Thyroid gland (tissue), 4 donors: ENCODE results near the gene BAG2. TPM values are rescaled to one million over a fixed set of nuclear protein-coding genes. Genes with fewer than 3 reads are reported as not detected.

Source experiments
- DNase-seq, 2 donors: peaks; one replicate each; pipeline ENCODE4 v3.0.0-alpha.2; 2019
- H3K27ac ChIP-seq, 3 donors: fragments of 200-600 bp; sonication (generic); 1 replicate in 2 of 3; 2 replicates in 1 of 3; pipeline ENCODE4 v1.5.1; 2016 to 2019; ENCODE audit warnings: mild to moderate bottlenecking in 1 of 3, moderate library complexity in 1 of 3
- H3K27me3 ChIP-seq: fragments of 200-600 bp; sonication (generic); one replicate; pipeline ENCODE4 v1.5.1; 2019
- H3K36me3 ChIP-seq, 2 donors: fragments of 200-600 bp; sonication (generic); one replicate each; pipeline ENCODE4 v1.5.1; 2016 to 2019
- H3K4me1 ChIP-seq, 2 donors: fragments of 200-600 bp; sonication (generic); one replicate each; pipeline ENCODE4 v1.5.1; 2017 to 2019
- H3K4me3 ChIP-seq, 3 donors: fragments of 200-600 bp; sonication (generic); replicated peaks in 1 of 3; 1 replicate in 2 of 3; 2 replicates in 1 of 3; pipeline ENCODE4 v1.5.1; 2016; ENCODE audit warnings: mild to moderate bottlenecking in 1 of 3
- H3K9me3 ChIP-seq: fragments of 200-600 bp; sonication (generic); one replicate; pipeline ENCODE4 v1.5.1; 2017
- POLR2A ChIP-seq, 2 donors: fragments of 450-650 bp; IDR thresholded peaks; one replicate each; pipeline ENCODE4 v1.6.1; 2017; ENCODE audit warnings: antibody characterized with exemption in 2 of 2, mild to moderate bottlenecking in 2 of 2, moderate library complexity in 1 of 2
- WGBS, 2 donors: methylation state at CpG; one replicate each; pipeline ENCODE4 v1.1.5; 2017; 5-methylcytosine and 5-hydroxymethylcytosine counted together
- intact Hi-C: fragments of 100-400 bp; cut with DNase I; formaldehyde crosslinking; loops from one replicate; pipeline ENCODE4 v1.15.1; 2023
- total RNA-seq, 4 donors: library from RNA; depleted of rRNA; stranded (reverse); fragments of >200 nt; gene quantifications; one replicate each; pipeline ENCODE4 v1.2.3, GENCODE V29; 2016
- TF ChIP-seq, protein P1 (sequence below), 6 experiments: fragments of 200-600 bp in 3 of 6; fragments of 450-650 bp in 3 of 6; sonication (generic) in 3 of 6; IDR thresholded peaks; one replicate each; pipeline ENCODE4 v1.5.1; 2016 to 2019; ENCODE audit warnings: antibody characterized with exemption in 6 of 6, mild to moderate bottlenecking in 2 of 6, inconsistent platforms in 1 of 6, moderate library complexity in 1 of 6

Gene BAG2
- total RNA-seq, 4 donors from 2014 or later, result 9.5 to 11.5 (median 10.9) TPM

- no peak overlapping the region for H3K4me3 ChIP-seq
- H3K36me3 ChIP-seq, result no peaks in the 10 kb centered on the region
- peaks cover 4 to 11% of the 10 kb centered on the region in 2 donors for H3K4me1 ChIP-seq
- no peak for TF ChIP-seq POLR2A (IDR thresholded peaks at IDR 0.05)
- TF ChIP-seq, protein P1, sequence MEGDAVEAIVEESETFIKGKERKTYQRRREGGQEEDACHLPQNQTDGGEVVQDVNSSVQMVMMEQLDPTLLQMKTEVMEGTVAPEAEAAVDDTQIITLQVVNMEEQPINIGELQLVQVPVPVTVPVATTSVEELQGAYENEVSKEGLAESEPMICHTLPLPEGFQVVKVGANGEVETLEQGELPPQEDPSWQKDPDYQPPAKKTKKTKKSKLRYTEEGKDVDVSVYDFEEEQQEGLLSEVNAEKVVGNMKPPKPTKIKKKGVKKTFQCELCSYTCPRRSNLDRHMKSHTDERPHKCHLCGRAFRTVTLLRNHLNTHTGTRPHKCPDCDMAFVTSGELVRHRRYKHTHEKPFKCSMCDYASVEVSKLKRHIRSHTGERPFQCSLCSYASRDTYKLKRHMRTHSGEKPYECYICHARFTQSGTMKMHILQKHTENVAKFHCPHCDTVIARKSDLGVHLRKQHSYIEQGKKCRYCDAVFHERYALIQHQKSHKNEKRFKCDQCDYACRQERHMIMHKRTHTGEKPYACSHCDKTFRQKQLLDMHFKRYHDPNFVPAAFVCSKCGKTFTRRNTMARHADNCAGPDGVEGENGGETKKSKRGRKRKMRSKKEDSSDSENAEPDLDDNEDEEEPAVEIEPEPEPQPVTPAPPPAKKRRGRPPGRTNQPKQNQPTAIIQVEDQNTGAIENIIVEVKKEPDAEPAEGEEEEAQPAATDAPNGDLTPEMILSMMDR (IDR thresholded peaks at IDR 0.05), result no peak
- H3K9me3 ChIP-seq, result no peaks in the 10 kb centered on the region
- intact Hi-C loops, result no loop called here
- no peak overlapping the region for H3K27ac ChIP-seq
- no peaks in the 10 kb centered on the region for H3K27me3 ChIP-seq
- 97 to 98% methylated on average over 11 of the region's 11 CpGs for WGBS, 2 donors
- DNase-seq, result no peak
Measured at GRCh38 chr6:57217270-57217669, 45.1 kb downstream of the BAG2 start.

GRCh38 chr6:57220083-57220703 lies 48.1 kb downstream of the BAG2 start:
- 95 to 97% methylated on average over 2 of the region's 2 CpGs for WGBS, 2 donors
- Histone ChIP-seq H3K4me1 (peaks cover 7 to 12% of the 10 kb centered on the region in 2 donors), H3K9me3 (no peaks in the 10 kb centered on the region), H3K36me3 (no peaks in the 10 kb centered on the region), H3K4me3 (no peak overlapping the region), H3K27me3 (no peaks in the 10 kb centered on the region), H3K27ac (no peak overlapping the region)
- intact Hi-C loops, result loop anchor here (5.0 to 10.0 kb wide), 2 partner anchors 48 to 95 kb away; partner anchors contain the start of genes BAG2 and PRIM2
- no peak for TF ChIP-seq POLR2A (IDR thresholded peaks at IDR 0.05)
- TF ChIP-seq, protein P1 (IDR thresholded peaks at IDR 0.05), result no peak
- no peak for DNase-seq

GRCh38 chr6:57221191-57221935 lies 49.2 kb downstream of the BAG2 start:
- Histone ChIP-seq H3K27ac (peak overlapping the region; percentile 61 to 97 (median 94)), H3K36me3 (no peaks in the 10 kb centered on the region), H3K4me3 (peak overlapping the region; percentile 29 to 89 (median 87)), H3K9me3 (no peaks in the 10 kb centered on the region), H3K4me1 (peaks cover 7 to 10% of the 10 kb centered on the region in 2 donors), H3K27me3 (no peaks in the 10 kb centered on the region)
- TF ChIP-seq POLR2A (IDR thresholded peaks at IDR 0.05), result peak in 1 of 2 donors; percentile 56
- TF ChIP-seq, protein P1 (IDR thresholded peaks at IDR 0.05), result peak; percentile 21 to 65 (median 46)
- DNase-seq, result peak; percentile 63 to 66
- intact Hi-C loops, result loop anchor here (5.0 to 10.0 kb wide), 2 partner anchors 49 to 93 kb away; partner anchors contain the start of genes BAG2 and PRIM2
- WGBS, 2 donors, result 0 to 1% methylated on average over 9 to 20 of the region's 38 CpGs

GRCh38 chr6:57221936-57222742 lies 50.0 kb downstream of the BAG2 start, which contains the start of gene RAB23:
Gene RAB23 (minus strand): TSS chr6:57222307. CDS start chr6:57210380, 11,927 bp downstream.
- intact Hi-C loops, result loop anchor here (5.0 to 10.0 kb wide), 2 partner anchors 50 to 93 kb away; partner anchors contain the start of genes BAG2 and PRIM2
- DNase-seq, result peak; percentile 80 to 82
- Histone ChIP-seq H3K9me3 (no peaks in the 10 kb centered on the region), H3K27ac (peak within 1 kb of the TSS; percentile 61 to 97 (median 94)), H3K4me1 (peaks cover 4 to 7% of the 10 kb centered on the region in 2 donors), H3K4me3 (peak within 1 kb of the TSS; percentile 29 to 89 (median 87)), H3K36me3 (no peaks in the 10 kb centered on the region), H3K27me3 (no peaks in the 10 kb centered on the region)
- TF ChIP-seq, protein P1 (IDR thresholded peaks at IDR 0.05), result peak in 2 of 6 experiments; percentile 5 to 13
- peak; percentile 73 to 95 for TF ChIP-seq POLR2A (IDR thresholded peaks at IDR 0.05)
- WGBS, 2 donors, result 1 to 2% methylated on average over 26 to 53 of the region's 69 CpGs
